22Rv1 (cell line): ENCODE results near the gene MAPT.

Experiments used
- ZFX ChIP-seq: fragments of 450-650 bp; IDR thresholded peaks from 2 replicates; pipeline ENCODE4 v1.6.1; 2017; ENCODE audit warnings: antibody characterized with exemption, borderline replicate concordance
- TF ChIP-seq, protein P1 (sequence below): fragments of 450-650 bp; IDR thresholded peaks from 2 replicates; pipeline ENCODE4 v1.5.1; 2017; ENCODE audit warnings: mild to moderate bottlenecking

DNA sequence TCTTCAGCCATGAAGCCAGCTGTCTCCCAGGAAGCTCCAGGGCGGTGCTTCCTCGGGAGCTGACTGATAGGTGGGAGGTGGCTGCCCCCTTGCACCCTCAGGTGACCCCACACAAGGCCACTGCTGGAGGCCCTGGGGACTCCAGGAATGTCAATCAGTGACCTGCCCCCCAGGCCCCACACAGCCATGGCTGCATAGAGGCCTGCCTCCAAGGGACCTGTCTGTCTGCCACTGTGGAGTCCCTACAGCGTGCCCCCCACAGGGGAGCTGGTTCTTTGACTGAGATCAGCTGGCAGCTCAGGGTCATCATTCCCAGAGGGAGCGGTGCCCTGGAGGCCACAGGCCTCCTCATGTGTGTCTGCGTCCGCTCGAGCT, 118.8 kb downstream of the MAPT start:
- TF ChIP-seq, protein P1, sequence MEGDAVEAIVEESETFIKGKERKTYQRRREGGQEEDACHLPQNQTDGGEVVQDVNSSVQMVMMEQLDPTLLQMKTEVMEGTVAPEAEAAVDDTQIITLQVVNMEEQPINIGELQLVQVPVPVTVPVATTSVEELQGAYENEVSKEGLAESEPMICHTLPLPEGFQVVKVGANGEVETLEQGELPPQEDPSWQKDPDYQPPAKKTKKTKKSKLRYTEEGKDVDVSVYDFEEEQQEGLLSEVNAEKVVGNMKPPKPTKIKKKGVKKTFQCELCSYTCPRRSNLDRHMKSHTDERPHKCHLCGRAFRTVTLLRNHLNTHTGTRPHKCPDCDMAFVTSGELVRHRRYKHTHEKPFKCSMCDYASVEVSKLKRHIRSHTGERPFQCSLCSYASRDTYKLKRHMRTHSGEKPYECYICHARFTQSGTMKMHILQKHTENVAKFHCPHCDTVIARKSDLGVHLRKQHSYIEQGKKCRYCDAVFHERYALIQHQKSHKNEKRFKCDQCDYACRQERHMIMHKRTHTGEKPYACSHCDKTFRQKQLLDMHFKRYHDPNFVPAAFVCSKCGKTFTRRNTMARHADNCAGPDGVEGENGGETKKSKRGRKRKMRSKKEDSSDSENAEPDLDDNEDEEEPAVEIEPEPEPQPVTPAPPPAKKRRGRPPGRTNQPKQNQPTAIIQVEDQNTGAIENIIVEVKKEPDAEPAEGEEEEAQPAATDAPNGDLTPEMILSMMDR, result no peak
- TF ChIP-seq ZFX, result no peak
